HG03439 (cell line): ENCODE data around the gene PAQR4.

ENCODE experiments used
- ATAC-seq: cut with Tn5 transposase; IDR thresholded peaks from one replicate; pipeline ENCODE4 v1.9.1; 2021; ENCODE audit warnings: mild to moderate bottlenecking, moderate library complexity; ENCODE audit not compliant: unreplicated experiment

PAQR4 gene

GRCh38 chr16:2964475-2965336 is 4.4 kb upstream of the PAQR4 start:
- no peak for ATAC-seq

- ATAC-seq: no peak
Measured at GRCh38 chr16:2966043-2966807, 2.9 kb upstream of the PAQR4 start.

- no peak for ATAC-seq
Measured at GRCh38 chr16:2966808-2967191, 2.3 kb upstream of the PAQR4 start.

- ATAC-seq: no peak
Measured at GRCh38 chr16:2967211-2967631, 1.9 kb upstream of the PAQR4 start.

- ATAC-seq: no peak
Measured at GRCh38 chr16:2967721-2968161, 1.4 kb upstream of the PAQR4 start.

- ATAC-seq: no peak
Measured at GRCh38 chr16:2968368-2968737, 795 bp upstream of the PAQR4 start.

- ATAC-seq: no peak
Measured at GRCh38 chr16:2969545-2970521, 685 bp downstream of the PAQR4 start.

GRCh38 chr16:2970563-2970962 is 1.4 kb downstream of the PAQR4 start:
- no peak for ATAC-seq

- ATAC-seq: no peak
Measured at GRCh38 chr16:2971134-2971984, 2.2 kb downstream of the PAQR4 start.

- ATAC-seq: no peak
Measured at GRCh38 chr16:2971985-2972784, 3.0 kb downstream of the PAQR4 start.

GRCh38 chr16:2973093-2973492 is 3.9 kb downstream of the PAQR4 start:
- no peak for ATAC-seq

- ATAC-seq: no peak
Measured at GRCh38 chr16:2973605-2974318, 4.6 kb downstream of the PAQR4 start.

GRCh38 chr16:2974319-2975056 is 5.3 kb downstream of the PAQR4 start:
- ATAC-seq: no peak

- ATAC-seq: no peak
Measured at GRCh38 chr16:2975161-2975795, 6.1 kb downstream of the PAQR4 start.

- no peak for ATAC-seq
Measured at GRCh38 chr16:2976201-2976600, 7.1 kb downstream of the PAQR4 start.

GRCh38 chr16:2976673-2977072 is 7.5 kb downstream of the PAQR4 start:
- ATAC-seq: no peak

- no peak for ATAC-seq
Measured at GRCh38 chr16:2977440-2977839, 8.3 kb downstream of the PAQR4 start.
